Measurements from ENCODE around the gene ABCC12.

DNA sequence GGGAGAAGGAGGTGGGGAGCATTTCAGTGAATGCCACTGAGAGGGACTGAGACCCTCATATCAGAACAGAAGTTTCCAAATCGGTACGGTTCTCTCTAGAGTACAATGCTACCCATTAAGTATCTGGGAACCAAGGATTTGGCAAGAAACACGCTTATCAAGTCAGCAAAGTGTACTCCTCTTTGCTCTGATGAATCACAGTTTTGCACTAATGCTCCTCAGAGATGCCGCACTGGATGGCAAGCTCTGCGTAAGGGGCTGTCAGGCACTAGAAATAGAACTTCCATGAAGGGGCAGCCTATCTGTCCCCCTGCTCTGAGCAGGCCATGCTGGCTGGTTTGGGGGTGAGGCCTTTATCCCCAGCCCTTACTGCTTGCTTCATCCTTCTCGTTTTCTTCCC, 4.8 kb upstream of the ABCC12 start:
- TF ChIP-seq, protein P1, sequence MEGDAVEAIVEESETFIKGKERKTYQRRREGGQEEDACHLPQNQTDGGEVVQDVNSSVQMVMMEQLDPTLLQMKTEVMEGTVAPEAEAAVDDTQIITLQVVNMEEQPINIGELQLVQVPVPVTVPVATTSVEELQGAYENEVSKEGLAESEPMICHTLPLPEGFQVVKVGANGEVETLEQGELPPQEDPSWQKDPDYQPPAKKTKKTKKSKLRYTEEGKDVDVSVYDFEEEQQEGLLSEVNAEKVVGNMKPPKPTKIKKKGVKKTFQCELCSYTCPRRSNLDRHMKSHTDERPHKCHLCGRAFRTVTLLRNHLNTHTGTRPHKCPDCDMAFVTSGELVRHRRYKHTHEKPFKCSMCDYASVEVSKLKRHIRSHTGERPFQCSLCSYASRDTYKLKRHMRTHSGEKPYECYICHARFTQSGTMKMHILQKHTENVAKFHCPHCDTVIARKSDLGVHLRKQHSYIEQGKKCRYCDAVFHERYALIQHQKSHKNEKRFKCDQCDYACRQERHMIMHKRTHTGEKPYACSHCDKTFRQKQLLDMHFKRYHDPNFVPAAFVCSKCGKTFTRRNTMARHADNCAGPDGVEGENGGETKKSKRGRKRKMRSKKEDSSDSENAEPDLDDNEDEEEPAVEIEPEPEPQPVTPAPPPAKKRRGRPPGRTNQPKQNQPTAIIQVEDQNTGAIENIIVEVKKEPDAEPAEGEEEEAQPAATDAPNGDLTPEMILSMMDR (conservative IDR thresholded peaks at IDR 0.05; ENCODE audit: low read length): no peak
- TF ChIP-seq EZH2phosphoT487 (IDR thresholded peaks at IDR 0.05; ENCODE audit: borderline replicate concordance): no peak

Data from Loucy (cell line).